PC-3 (cell line): ENCODE results near the gene H6PD. TPM values are rescaled to one million over a fixed set of nuclear protein-coding genes. Genes with fewer than 3 reads are reported as not detected.
A peak's percentile ranks its signal among the peaks of the same experiment; 100 is the strongest.

Experiments
- ATAC-seq: fragments of 200-7000 bp; cut with Tn5 transposase; 2 replicates; pipeline ENCODE4 v1.9.1; 2020; ENCODE audit warnings: mild to moderate bottlenecking, moderate library complexity
- BruUV-seq: library from RNA; stranded (reverse); fragments of 400-500 nt; replicated peaks from 2 replicates; lab custom pipeline; 2021; lab: Mats Ljungman, UMichigan
- CTCF ChIA-PET: fragments of 300-600 bp; sonication (Branson Sonifier 250); formaldehyde crosslinking; loops from one replicate; lab custom pipeline; 2022; ENCODE audit warnings: antibody characterized with exemption; lab: Charles Lee
- POLR2A ChIA-PET: fragments of 300-600 bp; sonication (Branson Sonifier 250); formaldehyde crosslinking; loops from one replicate; lab custom pipeline; 2022; ENCODE audit warnings: antibody characterized with exemption; ENCODE audit not compliant: unreplicated experiment; lab: Charles Lee
- DNase-seq: peaks from one replicate; pipeline ENCODE4 v3.0.0-alpha.2; 2015
- H2AFZ ChIP-seq: fragments of 300-600 bp; sonication (generic); 2 replicates; pipeline ENCODE4 v1.6.0; 2016; ENCODE audit warnings: antibody characterized with exemption, low read length
- H3F3A ChIP-seq: fragments of 300-600 bp; sonication (generic); one replicate; pipeline ENCODE4 v1.6.0; 2017; ENCODE audit warnings: antibody characterized with exemption, low read length, control low read depth, mild to moderate bottlenecking; ENCODE audit not compliant: unreplicated experiment
- H3K27ac ChIP-seq: fragments of 300-600 bp; sonication (generic); 2 replicates; pipeline ENCODE4 v1.5.1; 2016; ENCODE audit warnings: mild to moderate bottlenecking, low read length
- H3K27me3 ChIP-seq: fragments of 300-600 bp; sonication (generic); 2 replicates; pipeline ENCODE4 v1.6.1; 2016; ENCODE audit warnings: low read length, mixed read lengths
- H3K36me3 ChIP-seq: fragments of 300-600 bp; sonication (generic); 2 replicates; pipeline ENCODE4 v1.6.1; 2016; ENCODE audit warnings: low read depth, mixed run types, low read length, mixed read lengths
- H3K4me1 ChIP-seq: fragments of 300-600 bp; sonication (generic); 2 replicates; pipeline ENCODE4 v1.5.1; 2016; ENCODE audit warnings: low read length; ENCODE audit not compliant: insufficient read depth
- H3K4me2 ChIP-seq: fragments of 300-600 bp; sonication (generic); 2 replicates; pipeline ENCODE4 v1.6.0; 2016; ENCODE audit warnings: low read length
- H3K4me3 ChIP-seq: fragments of 300-600 bp; sonication (generic); 2 replicates; pipeline ENCODE4 v1.5.1; 2016; ENCODE audit warnings: mild to moderate bottlenecking, low read length, mixed read lengths
- H3K79me2 ChIP-seq: fragments of 300-600 bp; sonication (generic); 2 replicates; pipeline ENCODE4 v1.6.1; 2017; ENCODE audit warnings: low read length, mixed read lengths
- H3K9ac ChIP-seq: fragments of 300-600 bp; sonication (generic); 2 replicates; pipeline ENCODE4 v1.6.0; 2016; ENCODE audit warnings: mild to moderate bottlenecking, low read length
- H3K9me2 ChIP-seq: fragments of 300-600 bp; sonication (generic); replicated peaks from 2 replicates; pipeline ENCODE4 v1.6.1; 2016; ENCODE audit warnings: mixed run types, low read length, mixed read lengths
- H3K9me3 ChIP-seq: fragments of 300-600 bp; sonication (generic); 2 replicates; pipeline ENCODE4 v1.6.1; 2016; ENCODE audit warnings: low read length, mixed read lengths
- H4K20me1 ChIP-seq: fragments of 300-600 bp; sonication (generic); 2 replicates; pipeline ENCODE4 v1.6.1; 2016; ENCODE audit warnings: low read length, mixed read lengths
- EZH2 ChIP-seq: fragments of 300-600 bp; sonication (generic); IDR thresholded peaks from one replicate; pipeline ENCODE4 v1.6.1; 2017; ENCODE audit warnings: antibody characterized with exemption, mild to moderate bottlenecking, low read length; ENCODE audit not compliant: unreplicated experiment
- intact Hi-C: fragments of 100-400 bp; cut with micrococcal nuclease; formaldehyde crosslinking; loops from 2 replicates; pipeline ENCODE4 v1.9.0; 2023
- total RNA-seq: library from RNA; depleted of rRNA; stranded (reverse); fragments of >200 nt; gene quantifications from 2 replicates; pipeline ENCODE4 v1.2.3, GENCODE V29; 2014
- TF ChIP-seq, protein P1 (sequence below): fragments of 300-600 bp; sonication (generic); conservative IDR thresholded peaks from 2 replicates; pipeline ENCODE4 v1.5.1; 2017; ENCODE audit warnings: antibody characterized with exemption, low read depth, mild to moderate bottlenecking, low read length

H6PD gene
- total RNA-seq, 1 experiment from 2014 or later, result 6.8 TPM

DNA sequence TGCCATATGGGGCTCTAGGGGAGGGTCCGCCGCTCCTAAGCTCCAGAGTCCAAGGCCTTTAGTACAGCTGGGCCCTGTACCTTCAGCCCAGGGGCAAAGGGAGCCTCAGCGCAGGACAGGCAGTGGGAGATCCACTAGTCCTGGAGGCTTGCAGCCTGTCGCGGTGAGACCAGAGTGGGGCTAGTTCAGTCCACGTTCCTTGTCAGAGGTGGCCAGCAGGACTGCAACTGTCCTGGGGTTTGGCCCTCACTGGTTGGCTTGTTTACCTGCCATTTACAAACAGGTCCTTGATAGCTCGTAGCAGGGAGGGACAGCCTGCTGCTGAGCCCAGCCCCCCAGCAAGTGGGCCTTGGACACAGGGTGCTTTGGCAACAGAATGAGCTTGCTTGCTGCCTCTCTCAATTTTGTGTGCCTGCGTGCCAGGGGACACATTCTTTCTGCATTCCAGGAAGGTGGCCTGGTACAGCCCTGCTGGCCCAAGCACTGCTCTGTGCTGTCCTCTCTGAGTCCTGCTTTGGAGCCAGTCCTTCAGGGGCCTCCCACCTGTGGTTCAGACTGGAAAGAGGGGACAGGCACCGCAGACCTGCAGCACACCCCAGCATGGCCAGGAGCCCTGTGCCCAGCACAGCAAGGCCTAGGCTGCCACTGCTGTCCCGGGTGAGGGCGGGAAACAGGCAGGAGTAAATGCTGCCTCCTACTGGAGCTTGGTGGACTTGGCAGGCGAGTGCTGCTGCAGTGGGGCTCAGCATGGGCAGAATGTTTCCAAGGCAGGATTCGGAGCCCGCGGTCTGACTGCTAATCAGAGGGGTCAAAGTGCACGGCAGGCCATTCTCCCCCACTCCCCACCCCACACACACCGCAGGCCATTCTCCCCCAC is 15.2 kb downstream of the H6PD start:
- H3K9ac ChIP-seq, result no peak overlapping the region
- ATAC-seq (peak; percentile 54; the same call in 1 of the 2 replicates), DNase-seq (peak; percentile 43)
- H2AFZ ChIP-seq, result no peak overlapping the region
- ChIA-PET CTCF (interaction anchor here (0.5 to 0.7 kb wide), 2 partner anchors 121 to 279 kb away, joined by 3 to 10 read pairs; no protein-coding TSS in a partner anchor), POLR2A (no interaction called here)
- no peaks in the 10 kb centered on the region for H3K79me2 ChIP-seq
- H3K27me3 ChIP-seq, result no peaks in the 10 kb centered on the region
- H4K20me1 ChIP-seq, result no peaks in the 10 kb centered on the region
- no peaks in the 10 kb centered on the region for H3K9me2 ChIP-seq
- BruUV-seq, result no TSS peak
- H3F3A ChIP-seq, result no peaks in the 10 kb centered on the region
- H3K4me1 ChIP-seq, result no peaks in the 10 kb centered on the region
- TF ChIP-seq EZH2, result no peak
- TF ChIP-seq, protein P1, sequence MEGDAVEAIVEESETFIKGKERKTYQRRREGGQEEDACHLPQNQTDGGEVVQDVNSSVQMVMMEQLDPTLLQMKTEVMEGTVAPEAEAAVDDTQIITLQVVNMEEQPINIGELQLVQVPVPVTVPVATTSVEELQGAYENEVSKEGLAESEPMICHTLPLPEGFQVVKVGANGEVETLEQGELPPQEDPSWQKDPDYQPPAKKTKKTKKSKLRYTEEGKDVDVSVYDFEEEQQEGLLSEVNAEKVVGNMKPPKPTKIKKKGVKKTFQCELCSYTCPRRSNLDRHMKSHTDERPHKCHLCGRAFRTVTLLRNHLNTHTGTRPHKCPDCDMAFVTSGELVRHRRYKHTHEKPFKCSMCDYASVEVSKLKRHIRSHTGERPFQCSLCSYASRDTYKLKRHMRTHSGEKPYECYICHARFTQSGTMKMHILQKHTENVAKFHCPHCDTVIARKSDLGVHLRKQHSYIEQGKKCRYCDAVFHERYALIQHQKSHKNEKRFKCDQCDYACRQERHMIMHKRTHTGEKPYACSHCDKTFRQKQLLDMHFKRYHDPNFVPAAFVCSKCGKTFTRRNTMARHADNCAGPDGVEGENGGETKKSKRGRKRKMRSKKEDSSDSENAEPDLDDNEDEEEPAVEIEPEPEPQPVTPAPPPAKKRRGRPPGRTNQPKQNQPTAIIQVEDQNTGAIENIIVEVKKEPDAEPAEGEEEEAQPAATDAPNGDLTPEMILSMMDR, result peak; percentile 60
- no peak overlapping the region for H3K4me3 ChIP-seq
- H3K4me2 ChIP-seq, result no peak overlapping the region
- H3K36me3 ChIP-seq, result no peaks in the 10 kb centered on the region
- no peak overlapping the region for H3K27ac ChIP-seq
- intact Hi-C loops, result no loop called here
- no peaks in the 10 kb centered on the region for H3K9me3 ChIP-seq

DNA sequence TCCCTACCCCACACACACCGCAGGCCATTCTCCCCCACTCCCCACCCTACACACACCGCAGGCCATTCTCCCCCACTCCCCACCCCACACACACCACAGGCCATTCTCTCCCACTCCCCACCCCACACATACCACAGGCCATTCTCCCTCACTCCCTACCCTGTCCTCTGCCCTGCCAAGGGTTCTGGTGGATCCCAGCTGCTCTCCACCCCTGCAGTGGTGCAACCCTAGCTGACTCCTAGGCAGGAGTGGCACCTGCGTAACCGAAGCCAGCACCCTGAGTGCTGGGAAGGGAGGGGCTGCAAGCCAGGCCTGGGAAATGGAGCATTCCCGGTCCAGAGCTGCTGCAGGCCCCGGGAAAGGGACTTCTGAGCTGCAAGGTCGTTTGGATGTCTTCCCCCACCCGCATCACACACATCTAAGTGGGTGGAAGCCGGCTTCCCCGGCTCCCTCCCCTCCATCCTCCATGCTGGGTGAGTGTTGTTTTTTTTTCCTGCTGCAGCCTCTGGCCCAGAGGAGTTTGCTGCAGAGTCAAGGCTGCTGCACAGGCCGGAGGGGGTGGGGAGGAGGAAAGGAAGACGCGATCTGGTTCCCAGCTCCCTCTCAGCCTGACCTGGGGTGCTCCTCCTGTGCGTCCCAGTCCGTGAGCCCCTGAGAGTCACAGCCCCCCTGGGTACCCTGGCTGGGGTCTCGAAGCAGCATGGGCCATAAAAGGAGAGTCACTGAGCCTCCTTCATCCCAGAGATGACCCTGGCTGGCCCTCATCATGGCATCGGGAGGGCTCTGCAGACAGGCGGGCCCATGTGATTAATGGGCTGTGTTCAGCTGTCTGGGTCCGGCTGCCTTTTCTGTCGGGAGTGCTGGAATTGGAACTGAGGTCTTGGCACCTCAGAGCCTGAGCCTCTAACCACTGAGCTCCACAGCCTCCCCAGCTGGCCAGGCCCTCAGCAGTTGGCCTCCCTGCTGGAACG is 16.1 kb downstream of the H6PD start:
- Histone ChIP-seq H3K4me2 (no peak overlapping the region), H3K79me2 (no peaks in the 10 kb centered on the region), H3F3A (no peaks in the 10 kb centered on the region), H4K20me1 (no peaks in the 10 kb centered on the region), H3K4me1 (no peaks in the 10 kb centered on the region), H3K27me3 (no peaks in the 10 kb centered on the region), H3K9me3 (no peaks in the 10 kb centered on the region), H3K4me3 (no peak overlapping the region), H3K27ac (no peak overlapping the region), H2AFZ (no peak overlapping the region), H3K9ac (no peak overlapping the region), H3K36me3 (no peaks in the 10 kb centered on the region), H3K9me2 (no peaks in the 10 kb centered on the region)
- ChIA-PET POLR2A (no interaction called here), CTCF (interaction anchor here (0.7 kb wide), 1 partner anchor 122 kb away, joined by 3 read pairs; no protein-coding TSS in a partner anchor)
- DNase-seq (no peak), ATAC-seq (no peak)
- intact Hi-C loops, result no loop called here
- TF ChIP-seq, protein P1, result no peak
- BruUV-seq, result no TSS peak
